ENCODE measurements around the gene TGM5. TPM values are rescaled to one million over a fixed set of nuclear protein-coding genes. Genes with fewer than 3 reads are reported as not detected.
A peak's percentile ranks its signal among the peaks of the same experiment; 100 is the strongest.

The TGM5 gene
- total RNA-seq, 4 donors from 2014 or later: 0.28 to 5.0 (median 0.94) TPM; not detected in 1

- TF ChIP-seq CTCF (IDR thresholded peaks at IDR 0.05): no peak
- peak; percentile 96 for ATAC-seq (ENCODE audit: low FRiP score)
- peak; percentile 89 for DNase-seq (ENCODE audit: low spot score)
These were observed 81.3 kb downstream of the TGM5 start, which contains the start of gene CCNDBP1 for GRCh38 chr15:43185157-43186002. Gene CCNDBP1, plus strand, starts transcription at chr15:43185403. Its CDS starts 96 bp downstream, at chr15:43185499.

GRCh38 chr15:43184407-43185124 lies 82.2 kb downstream of the TGM5 start:
- DNase-seq (ENCODE audit: low spot score): no peak
- no peak for ATAC-seq (ENCODE audit: low FRiP score)
- TF ChIP-seq CTCF (IDR thresholded peaks at IDR 0.05): no peak

- no peak for TF ChIP-seq CTCF (IDR thresholded peaks at IDR 0.05)
- ATAC-seq (ENCODE audit: low FRiP score) (no peak), DNase-seq (ENCODE audit: low spot score) (no peak)
These were observed 83.5 kb downstream of the TGM5 start for GRCh38 chr15:43183270-43183669.

Small RNAs within 50 kb of the gene (small RNA-seq; reads per million reads assigned to genes)
- not detected for gene RF00019

Other genes starting within 250 kb of the TGM5 start
- gene UBR1, start 160.9 kb downstream of the TGM5 start, total RNA-seq: 10 to 100 TPM; 37.3 to 45.7 (median 43.5) TPM
- gene TMEM62, start 133.3 kb downstream of the TGM5 start, total RNA-seq: 10 to 100 TPM; 16.6 to 32.9 (median 21.0) TPM
- gene CCNDBP1, start 81.5 kb downstream of the TGM5 start, total RNA-seq: 100 to 1,000 TPM in 1 of 4 donors, 10 to 100 TPM in 3; 70.0 to 126 (median 78.3) TPM
- gene EPB42, start 45.9 kb downstream of the TGM5 start, total RNA-seq: 1 to 10 TPM in 3 of 4 donors, not detected in 1; 1.4 to 4.0 (median 3.0) TPM
- gene TGM7, start 35.3 kb upstream of the TGM5 start, total RNA-seq: not detected
- 10 to 100 TPM in 1 of 4 donors, 1 to 10 TPM in 3; 7.3 to 10.8 (median 9.3) TPM for gene LCMT2, start 63.6 kb upstream of the TGM5 start, total RNA-seq
- 10 to 100 TPM; 12.0 to 26.6 (median 16.7) TPM for gene ZSCAN29, start 104.1 kb upstream of the TGM5 start, total RNA-seq
- gene TUBGCP4, start 104.2 kb upstream of the TGM5 start, total RNA-seq: 10 to 100 TPM; 10.5 to 13.2 (median 12.6) TPM
- gene TP53BP1, start 226.2 kb upstream of the TGM5 start, total RNA-seq: 10 to 100 TPM; 23.2 to 52.8 (median 39.2) TPM